HepG2 (cell line): ENCODE measurements around the gene FBXL13. TPM values are rescaled to one million over a fixed set of nuclear protein-coding genes. Genes with fewer than 3 reads are reported as not detected.

ENCODE experiments used
- ATAC-seq: fragments of 200-7000 bp; cut with Tn5 transposase; 3 replicates; pipeline ENCODE4 v1.9.1; 2020; ENCODE audit warnings: mild to moderate bottlenecking, moderate library complexity
- BruUV-seq: library from RNA; stranded (reverse); fragments of 400-500 nt; replicated peaks from 2 replicates; lab custom pipeline; 2021; lab: Mats Ljungman, UMichigan
- CTCF ChIA-PET: fragments of 300-600 bp; formaldehyde crosslinking; extraction: SDS; loops from one replicate; lab custom pipeline; 2021; ENCODE audit warnings: low total read pairs, inconsistent platforms, low intra/inter-chr PET ratio; lab: Yijun Ruan, JAX
- POLR2A ChIA-PET: fragments of 350-600 bp; sonication (Branson Sonifier 250); formaldehyde crosslinking; loops from one replicate; lab custom pipeline; 2020; ENCODE audit warnings: antibody characterized with exemption, inconsistent platforms; lab: Yijun Ruan, JAX
- DNase-seq: peaks from one replicate; pipeline ENCODE4 v3.0.0-alpha.2; 2015; ENCODE audit warnings: low spot score
- FAIRE-seq: peaks from 3 replicates; lab custom pipeline; 2011; peaks lifted over from hg19 to GRCh38; lab: Jason Lieb, UNC
- H2AFZ ChIP-seq: one replicate; pipeline ENCODE4 v1.6.1; 2011; ENCODE audit warnings: low read length, inconsistent platforms
- H3K27ac ChIP-seq: fragments of 300-600 bp; 3 replicates; pipeline ENCODE4 v1.8.0; 2011; ENCODE audit warnings: mixed run types, mild to moderate bottlenecking, mixed read lengths, low read length, inconsistent platforms; ENCODE audit not compliant: insufficient read depth; ENCODE audit errors: extremely low read length
- H3K27me3 ChIP-seq, 2 experiments: fragments of 200-600 bp in 1 of 2; 2 replicates in 1 of 2; 3 replicates in 1 of 2; pipeline versions ENCODE4 v1.6.0 to v1.8.0; 2011; ENCODE audit warnings: low read length in 2 of 2, mild to moderate bottlenecking in 2 of 2, moderate library complexity in 2 of 2, inconsistent platforms in 1 of 2; ENCODE audit not compliant: insufficient read depth in 2 of 2, control insufficient read depth in 1 of 2
- H3K36me3 ChIP-seq, 2 experiments: fragments of 200-600 bp in 1 of 2; replicated peaks in 1 of 2; 2 replicates in 1 of 2; 3 replicates in 1 of 2; pipeline versions ENCODE4 v1.5.1 to v1.8.0; 2011; ENCODE audit warnings: low read length in 2 of 2, inconsistent platforms in 1 of 2; ENCODE audit not compliant: insufficient read depth in 2 of 2, control insufficient read depth in 1 of 2
- H3K4me1 ChIP-seq: 2 replicates; pipeline ENCODE4 v1.5.1; 2012; ENCODE audit warnings: low read length, inconsistent platforms; ENCODE audit not compliant: insufficient read depth
- H3K4me2 ChIP-seq: 2 replicates; pipeline ENCODE4 v1.6.0; 2011; ENCODE audit warnings: low read depth, low read length, inconsistent platforms
- H3K4me3 ChIP-seq, 3 experiments: fragments of 200-600 bp in 1 of 3; sonication (generic), shearing (Covaris generic) in 1 of 3; replicated peaks in 1 of 3; 2 replicates each; pipeline ENCODE4 v1.5.1; 2011 to 2016; ENCODE audit warnings: low read length in 3 of 3, inconsistent platforms in 2 of 3, low read depth in 2 of 3, mild to moderate bottlenecking in 2 of 3, control low read depth in 1 of 3, mixed read lengths in 1 of 3; ENCODE audit not compliant: insufficient read depth in 1 of 3
- H3K79me2 ChIP-seq: one replicate; pipeline ENCODE4 v1.6.1; 2011; ENCODE audit warnings: low read length, inconsistent platforms; ENCODE audit not compliant: insufficient read depth
- H3K9ac ChIP-seq: 2 replicates; pipeline ENCODE4 v1.6.0; 2011; ENCODE audit warnings: mild to moderate bottlenecking, low read depth, low read length, inconsistent platforms; ENCODE audit not compliant: insufficient read depth
- H3K9me3 ChIP-seq: 2 replicates; pipeline ENCODE4 v1.5.1; 2012; ENCODE audit warnings: mild to moderate bottlenecking, low read length
- H4K20me1 ChIP-seq: 2 replicates; pipeline ENCODE4 v1.6.0; 2011; ENCODE audit warnings: inconsistent platforms, mild to moderate bottlenecking, low read length, moderate library complexity; ENCODE audit not compliant: insufficient read depth
- LCORL ChIP-seq, 2 experiments: fragments of 450-650 bp in 1 of 2; sonication (generic) in 1 of 2; formaldehyde crosslinking in 1 of 2; IDR thresholded peaks; 2 replicates each; pipeline versions ENCODE4 v1.5.0 to v1.6.1; 2017 to 2020; ENCODE audit warnings: antibody characterized with exemption in 1 of 2, missing genetic modification reagents in 1 of 2
- MAFG ChIP-seq: sonication (generic); formaldehyde crosslinking; IDR thresholded peaks from 2 replicates; pipeline ENCODE4 v1.5.1; 2020; ENCODE audit warnings: mild to moderate bottlenecking, missing genetic modification reagents
- MED13 ChIP-seq: sonication (generic); formaldehyde crosslinking; IDR thresholded peaks from 2 replicates; pipeline ENCODE4 v1.5.0; 2020; ENCODE audit warnings: missing genetic modification reagents
- SP5 ChIP-seq: IDR thresholded peaks from 2 replicates; pipeline ENCODE4 v1.6.1; 2016; ENCODE audit warnings: low read depth, borderline replicate concordance
- SSRP1 ChIP-seq: IDR thresholded peaks from 2 replicates; pipeline ENCODE4 v1.6.1; 2016; ENCODE audit warnings: control low read depth
- ZNF282 ChIP-seq: fragments of 450-650 bp; IDR thresholded peaks from 2 replicates; pipeline ENCODE4 v1.6.1; 2018; ENCODE audit not compliant: partially characterized antibody
- ZNF317 ChIP-seq: sonication (generic); formaldehyde crosslinking; IDR thresholded peaks from 2 replicates; pipeline ENCODE4 v1.5.0; 2020; ENCODE audit warnings: mild to moderate bottlenecking, missing genetic modification reagents
- ZNF530 ChIP-seq: sonication (generic); formaldehyde crosslinking; IDR thresholded peaks from 2 replicates; pipeline ENCODE4 v1.5.0; 2020; ENCODE audit warnings: low read depth, mild to moderate bottlenecking, missing genetic modification reagents
- ZNF7 ChIP-seq: IDR thresholded peaks from 2 replicates; pipeline ENCODE4 v1.6.1; 2016; ENCODE audit warnings: missing biosample characterization, missing genetic modification reagents
- ZNF773 ChIP-seq: sonication (generic); formaldehyde crosslinking; IDR thresholded peaks from 2 replicates; pipeline ENCODE4 v1.4.0; 2020; ENCODE audit warnings: missing genetic modification reagents, borderline replicate concordance
- ZNF879 ChIP-seq: sonication (generic); formaldehyde crosslinking; IDR thresholded peaks from 2 replicates; pipeline ENCODE4 v1.8.1; 2023; ENCODE audit warnings: missing genetic modification reagents
- WGBS: methylation state at CpG from one replicate; pipeline ENCODE4 v1.1.6; 2017; ENCODE audit warnings: low lambda C conversion rate; 5-methylcytosine and 5-hydroxymethylcytosine counted together
- in situ Hi-C: cut with HindIII; loops from 2 replicates; pipeline ENCODE4 v1.10.0; 2017; ENCODE audit warnings: low pct_unique_long_range_greater_than_20kb; ENCODE audit not compliant: extremely low pct_ligation_motif_present
- intact Hi-C: fragments of 100-400 bp; cut with micrococcal nuclease; formaldehyde crosslinking; loops from one replicate; pipeline ENCODE4 v1.10.0; 2022; ENCODE audit not compliant: unreplicated experiment
- polyA plus RNA-seq, 8 experiments: library from polyadenylated mRNA; depleted of rRNA in 3 of 8; stranded (reverse) in 7 of 8; unstranded in 1 of 8; fragments of >200 nt; fragmentation: Illumina TruSeq in 4 of 8; extraction: Trizol in 4 of 8; gene quantifications; 2 replicates each; pipeline versions ENCODE4 v1.2.1 to v1.2.3, GENCODE V29; 2011 to 2016; ENCODE audit warnings: low read depth in 4 of 8, missing spikeins in 1 of 8, mixed read lengths in 1 of 8; ENCODE audit not compliant: insufficient read depth in 1 of 8
- total RNA-seq, 5 experiments: library from RNA; depleted of rRNA; stranded (reverse); fragments of >200 nt; fragmentation: Illumina TruSeq; extraction: Trizol; gene quantifications; 2 replicates each; pipeline ENCODE4 v1.2.3, GENCODE V29; 2016; ENCODE audit warnings: low read depth in 1 of 5
- TF ChIP-seq, protein P1 (sequence below): sonication (generic); formaldehyde crosslinking; IDR thresholded peaks from 2 replicates; pipeline ENCODE4 v1.5.1; 2020; ENCODE audit warnings: missing genetic modification reagents, mild to moderate bottlenecking, borderline replicate concordance

The FBXL13 gene
- total and polyA plus RNA-seq, 2 of the 13 experiments (the other 11 are each of a cell fraction or from before 2014, with no cell fraction given): 0.24 to 0.77 TPM

DNA sequence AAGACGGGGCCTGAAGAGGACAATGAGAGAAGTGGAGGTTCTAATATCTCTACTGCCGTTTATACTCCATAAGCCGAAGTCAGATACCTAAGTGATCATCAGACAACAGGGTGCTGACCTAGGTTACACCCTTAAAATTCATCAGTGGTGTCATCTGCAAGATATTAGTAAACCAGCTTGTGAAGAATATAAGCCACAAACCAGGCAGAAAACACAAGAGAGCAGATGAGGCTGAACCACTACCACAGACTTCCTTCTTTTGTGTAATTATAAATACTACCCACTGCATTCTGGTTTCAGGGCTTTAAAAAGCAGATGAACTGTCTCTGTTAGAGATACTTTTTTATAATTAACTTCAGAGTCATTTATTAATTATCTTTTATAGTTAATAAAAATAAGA, 230.7 kb downstream of the FBXL13 start (continued):
- TF ChIP-seq MAFG (CRISPR knock-in tag) (no peak), ZNF879 (CRISPR knock-in tag) (no peak), ZNF773 (CRISPR knock-in tag) (no peak)

DNA sequence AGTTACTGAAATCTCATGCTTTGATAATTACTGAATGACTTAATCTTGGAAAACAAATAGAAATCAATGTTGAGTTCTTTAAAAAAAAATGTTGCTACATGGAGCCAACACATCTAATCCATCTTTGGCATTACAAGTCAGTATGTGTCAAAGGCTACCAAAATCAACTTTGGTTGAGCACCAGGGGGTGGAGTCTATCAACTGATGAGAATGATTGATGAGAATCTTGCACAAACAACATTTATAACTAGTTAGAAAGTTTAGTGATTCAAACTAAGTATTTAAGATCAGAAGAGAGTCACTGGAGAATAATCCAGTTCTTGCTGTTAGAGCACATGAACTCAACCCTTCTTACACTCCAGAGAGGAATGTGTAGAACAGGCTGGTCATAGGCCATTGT, 232.3 kb downstream of the FBXL13 start:
- Histone ChIP-seq H2AFZ (no peak overlapping the region), H3K36me3 (no peaks in the 10 kb centered on the region; a peak in 1 of 5 replicates), H3K27me3 (no peaks in the 10 kb centered on the region)
- CTCF ChIA-PET: no interaction called here
- ATAC-seq: no peak
- DNase-seq: no peak
- FAIRE-seq: no peak
- TF ChIP-seq ZNF317 (no peak), ZNF530 (CRISPR knock-in tag) (no peak)
- TF ChIP-seq, all 625 proteins: peak for 0
- POLR2A ChIA-PET: no interaction called here
- H3K79me2 ChIP-seq: no peaks in the 10 kb centered on the region
- H3K4me3 ChIP-seq: no peak overlapping the region
- no TSS peak for BruUV-seq
- intact Hi-C loops: no loop called here
- no peaks in the 10 kb centered on the region for H3K9me3 ChIP-seq
- H3K27ac ChIP-seq: no peak overlapping the region
- H4K20me1 ChIP-seq: no peaks in the 10 kb centered on the region
- no peak overlapping the region for H3K9ac ChIP-seq
- H3K4me2 ChIP-seq: no peak overlapping the region
- in situ Hi-C loops: no loop called here
- peaks cover 47% of the 10 kb centered on the region for H3K4me1 ChIP-seq

DNA sequence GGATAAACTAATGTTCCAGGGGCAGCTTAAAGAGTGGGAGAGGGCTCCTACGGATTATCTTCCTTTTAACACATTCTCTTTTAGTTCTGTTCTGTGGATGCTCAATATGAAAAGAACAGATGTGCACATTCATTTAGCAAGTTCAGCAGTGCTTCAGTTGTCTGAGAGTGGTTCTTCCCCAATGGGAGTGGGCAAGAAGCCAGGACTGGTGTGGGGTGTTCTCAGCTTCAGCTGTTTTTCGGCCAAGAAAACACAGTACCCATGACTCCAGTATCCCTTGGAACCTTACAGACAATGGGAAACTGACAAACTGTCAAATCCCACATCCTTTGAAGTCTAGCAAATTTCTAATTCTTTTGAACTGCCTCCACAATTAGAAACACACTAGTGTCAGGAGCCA, 233.3 kb downstream of the FBXL13 start:
- H3K27me3 ChIP-seq: no peaks in the 10 kb centered on the region
- intact Hi-C loops (no loop called here), in situ Hi-C loops (no loop called here)
- CTCF ChIA-PET: no interaction called here
- H2AFZ ChIP-seq: no peak overlapping the region
- H3K4me1 ChIP-seq: peaks cover 40% of the 10 kb centered on the region
- no peak for ATAC-seq
- no peaks in the 10 kb centered on the region; a peak in 1 of 5 replicates for H3K36me3 ChIP-seq
- no peak for DNase-seq
- 100% methylated on average over 2 of the region's 2 CpGs for WGBS
- no peaks in the 10 kb centered on the region for H3K79me2 ChIP-seq
- H4K20me1 ChIP-seq: no peaks in the 10 kb centered on the region
- H3K27ac ChIP-seq: no peak overlapping the region
- no peak overlapping the region for H3K4me3 ChIP-seq
- no peak overlapping the region for H3K9ac ChIP-seq
- no peak overlapping the region for H3K4me2 ChIP-seq
- POLR2A ChIA-PET: no interaction called here
- no peak for TF ChIP-seq LCORL (IDR thresholded peaks at IDR 0.05)
- no peak for TF ChIP-seq LCORL (CRISPR knock-in tag; IDR thresholded peaks at IDR 0.05)
- TF ChIP-seq, protein P1, sequence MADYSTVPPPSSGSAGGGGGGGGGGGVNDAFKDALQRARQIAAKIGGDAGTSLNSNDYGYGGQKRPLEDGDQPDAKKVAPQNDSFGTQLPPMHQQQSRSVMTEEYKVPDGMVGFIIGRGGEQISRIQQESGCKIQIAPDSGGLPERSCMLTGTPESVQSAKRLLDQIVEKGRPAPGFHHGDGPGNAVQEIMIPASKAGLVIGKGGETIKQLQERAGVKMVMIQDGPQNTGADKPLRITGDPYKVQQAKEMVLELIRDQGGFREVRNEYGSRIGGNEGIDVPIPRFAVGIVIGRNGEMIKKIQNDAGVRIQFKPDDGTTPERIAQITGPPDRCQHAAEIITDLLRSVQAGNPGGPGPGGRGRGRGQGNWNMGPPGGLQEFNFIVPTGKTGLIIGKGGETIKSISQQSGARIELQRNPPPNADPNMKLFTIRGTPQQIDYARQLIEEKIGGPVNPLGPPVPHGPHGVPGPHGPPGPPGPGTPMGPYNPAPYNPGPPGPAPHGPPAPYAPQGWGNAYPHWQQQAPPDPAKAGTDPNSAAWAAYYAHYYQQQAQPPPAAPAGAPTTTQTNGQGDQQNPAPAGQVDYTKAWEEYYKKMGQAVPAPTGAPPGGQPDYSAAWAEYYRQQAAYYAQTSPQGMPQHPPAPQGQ: no peak
- no peak for TF ChIP-seq SP5 (CRISPR knock-in tag)
- TF ChIP-seq MED13 (CRISPR knock-in tag): no peak
- no peak for TF ChIP-seq SSRP1
- TF ChIP-seq ZNF282: no peak
- TF ChIP-seq ZNF7 (CRISPR knock-in tag): no peak
- TF ChIP-seq, all 625 proteins: peak for 0
- BruUV-seq: no TSS peak
- H3K9me3 ChIP-seq: no peaks in the 10 kb centered on the region
- FAIRE-seq: no peak
